ENCODE results near the gene GRAMD2B.

DNA sequence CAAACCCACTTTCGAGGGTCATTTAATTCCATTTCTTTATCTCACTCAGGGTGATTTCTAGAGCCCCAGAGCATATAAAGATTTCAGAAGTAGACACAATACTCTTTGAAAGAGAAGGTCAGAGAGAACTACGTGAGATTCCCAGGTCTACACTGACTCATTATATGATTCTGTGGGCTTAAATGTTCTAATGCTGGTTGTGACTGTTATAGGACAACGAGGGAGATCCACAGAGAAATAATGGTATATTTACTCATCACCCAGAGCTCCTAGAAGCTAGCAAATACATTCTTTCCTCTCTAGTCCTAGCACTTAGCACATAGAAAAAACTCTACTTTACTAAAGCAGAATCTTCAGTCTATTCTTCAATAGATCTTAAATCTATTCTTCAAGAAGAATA lies 39.4 kb upstream of the GRAMD2B start:
- TF ChIP-seq, protein P1, sequence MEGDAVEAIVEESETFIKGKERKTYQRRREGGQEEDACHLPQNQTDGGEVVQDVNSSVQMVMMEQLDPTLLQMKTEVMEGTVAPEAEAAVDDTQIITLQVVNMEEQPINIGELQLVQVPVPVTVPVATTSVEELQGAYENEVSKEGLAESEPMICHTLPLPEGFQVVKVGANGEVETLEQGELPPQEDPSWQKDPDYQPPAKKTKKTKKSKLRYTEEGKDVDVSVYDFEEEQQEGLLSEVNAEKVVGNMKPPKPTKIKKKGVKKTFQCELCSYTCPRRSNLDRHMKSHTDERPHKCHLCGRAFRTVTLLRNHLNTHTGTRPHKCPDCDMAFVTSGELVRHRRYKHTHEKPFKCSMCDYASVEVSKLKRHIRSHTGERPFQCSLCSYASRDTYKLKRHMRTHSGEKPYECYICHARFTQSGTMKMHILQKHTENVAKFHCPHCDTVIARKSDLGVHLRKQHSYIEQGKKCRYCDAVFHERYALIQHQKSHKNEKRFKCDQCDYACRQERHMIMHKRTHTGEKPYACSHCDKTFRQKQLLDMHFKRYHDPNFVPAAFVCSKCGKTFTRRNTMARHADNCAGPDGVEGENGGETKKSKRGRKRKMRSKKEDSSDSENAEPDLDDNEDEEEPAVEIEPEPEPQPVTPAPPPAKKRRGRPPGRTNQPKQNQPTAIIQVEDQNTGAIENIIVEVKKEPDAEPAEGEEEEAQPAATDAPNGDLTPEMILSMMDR (IDR thresholded peaks at IDR 0.05; ENCODE audit: poor library complexity), result no peak
- no peak for TF ChIP-seq EZH2phosphoT487 (IDR thresholded peaks at IDR 0.05; ENCODE audit: low read depth, severe bottlenecking, unreplicated experiment)
